ENCODE measurements around the gene HRH1. TPM values are rescaled to one million over a fixed set of nuclear protein-coding genes. Genes with fewer than 3 reads are reported as not detected.

HRH1 gene
- total RNA-seq, 2 donors from 2014 or later: 7.2 to 20.4 TPM

DNA sequence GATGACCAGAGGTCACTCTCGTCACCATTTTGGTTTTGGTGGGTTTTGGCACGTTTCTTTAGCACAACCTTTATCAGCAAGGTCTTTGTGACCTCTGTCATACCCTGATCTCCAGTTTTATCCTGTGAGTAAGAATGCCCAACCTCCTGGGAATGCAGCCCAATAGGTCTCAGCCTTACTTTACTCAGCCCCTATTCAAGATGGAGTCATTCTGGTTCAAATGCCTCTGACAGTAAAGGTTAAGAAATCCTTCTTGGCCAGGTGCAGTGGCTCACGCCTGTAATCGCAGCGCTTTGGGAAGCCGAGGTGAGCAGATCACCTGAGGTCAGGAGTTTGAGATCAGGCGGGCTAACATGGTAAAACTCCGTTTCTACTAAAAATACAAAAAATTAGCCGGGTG lies 114.7 kb downstream of the HRH1 start:
- DNase-seq: no peak
- intact Hi-C loops (cut with DNase I): no loop called here
- no peaks in the 10 kb centered on the region for H3K27me3 ChIP-seq
- H3K9me3 ChIP-seq: no peaks in the 10 kb centered on the region
- H3K4me1 ChIP-seq: peaks cover 5% of the 10 kb centered on the region
- H3K36me3 ChIP-seq: no peaks in the 10 kb centered on the region
- TF ChIP-seq, protein P1, sequence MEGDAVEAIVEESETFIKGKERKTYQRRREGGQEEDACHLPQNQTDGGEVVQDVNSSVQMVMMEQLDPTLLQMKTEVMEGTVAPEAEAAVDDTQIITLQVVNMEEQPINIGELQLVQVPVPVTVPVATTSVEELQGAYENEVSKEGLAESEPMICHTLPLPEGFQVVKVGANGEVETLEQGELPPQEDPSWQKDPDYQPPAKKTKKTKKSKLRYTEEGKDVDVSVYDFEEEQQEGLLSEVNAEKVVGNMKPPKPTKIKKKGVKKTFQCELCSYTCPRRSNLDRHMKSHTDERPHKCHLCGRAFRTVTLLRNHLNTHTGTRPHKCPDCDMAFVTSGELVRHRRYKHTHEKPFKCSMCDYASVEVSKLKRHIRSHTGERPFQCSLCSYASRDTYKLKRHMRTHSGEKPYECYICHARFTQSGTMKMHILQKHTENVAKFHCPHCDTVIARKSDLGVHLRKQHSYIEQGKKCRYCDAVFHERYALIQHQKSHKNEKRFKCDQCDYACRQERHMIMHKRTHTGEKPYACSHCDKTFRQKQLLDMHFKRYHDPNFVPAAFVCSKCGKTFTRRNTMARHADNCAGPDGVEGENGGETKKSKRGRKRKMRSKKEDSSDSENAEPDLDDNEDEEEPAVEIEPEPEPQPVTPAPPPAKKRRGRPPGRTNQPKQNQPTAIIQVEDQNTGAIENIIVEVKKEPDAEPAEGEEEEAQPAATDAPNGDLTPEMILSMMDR (IDR thresholded peaks at IDR 0.05): no peak
- no peak overlapping the region for H3K27ac ChIP-seq
- no peak overlapping the region for H3K4me3 ChIP-seq
- no peak overlapping the region for H3K9ac ChIP-seq (ENCODE audit: low read depth in 2 of 2, low read length in 2 of 2)

DNA sequence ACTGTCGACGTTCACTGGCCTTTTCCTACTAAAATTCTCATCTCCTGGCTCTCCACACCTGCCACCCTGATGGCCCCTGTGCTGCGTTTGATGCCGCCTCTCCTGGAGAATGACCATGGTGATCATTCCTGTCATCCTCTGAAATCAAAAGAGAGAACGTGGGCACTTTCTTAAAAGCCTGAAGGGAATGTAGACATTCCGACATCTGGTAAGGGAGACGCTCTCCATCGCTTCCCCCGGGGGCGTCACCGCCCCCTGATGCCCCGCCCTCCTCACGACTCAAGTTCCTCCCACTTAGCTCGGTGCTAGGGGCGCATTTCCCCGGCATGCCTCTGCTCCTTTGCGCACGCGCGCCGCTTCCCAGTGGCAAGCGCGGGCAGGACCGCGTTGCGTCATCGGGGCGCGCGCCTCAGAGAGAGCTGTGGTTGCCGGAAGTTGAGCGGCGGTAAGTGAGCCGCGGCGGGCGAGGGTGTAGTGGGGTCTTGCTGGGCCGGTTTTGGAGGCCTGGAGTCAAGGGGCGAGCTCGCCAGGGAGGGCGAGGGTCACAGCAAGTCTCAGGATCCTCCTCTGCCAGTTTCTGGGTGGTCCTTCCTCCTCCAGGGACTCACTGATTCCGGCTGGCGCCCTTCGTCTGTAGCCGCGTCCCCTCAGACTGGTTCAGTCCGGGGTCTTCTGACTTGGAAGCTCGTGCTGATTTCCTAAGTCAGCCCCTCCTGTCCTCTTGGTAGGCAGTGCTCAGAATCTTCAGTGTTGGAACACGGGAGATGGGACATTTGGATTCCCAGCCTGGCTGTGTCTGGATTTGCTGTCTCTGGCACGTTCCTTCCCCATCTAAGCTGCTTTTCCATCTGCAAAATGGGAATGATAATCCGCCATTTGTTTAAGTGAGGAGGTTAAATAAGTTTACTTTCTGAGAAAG lies 118.0 kb downstream of the HRH1 start, which contains the start of gene ATG7:
TSS of gene ATG7 (plus strand) at position 412 of the 919 bp plus-strand sequence. CDS start 26,299 bp downstream, outside the sequence.
- DNase-seq: peak; percentile 98
- Histone ChIP-seq H3K27me3 (no peaks in the 10 kb centered on the region), H3K9me3 (no peaks in the 10 kb centered on the region), H3K4me1 (peaks cover 5% of the 10 kb centered on the region), H3K4me3 (peak within 1 kb of the TSS; percentile 87), H3K36me3 (no peaks in the 10 kb centered on the region), H3K27ac (peak within 1 kb of the TSS; percentile 74), H3K9ac (ENCODE audit: low read depth in 2 of 2, low read length in 2 of 2) (peak within 1 kb of the TSS; percentile 94 to 98)
- TF ChIP-seq, protein P1 (IDR thresholded peaks at IDR 0.05): no peak
- intact Hi-C loops (cut with DNase I): no loop called here

DNA sequence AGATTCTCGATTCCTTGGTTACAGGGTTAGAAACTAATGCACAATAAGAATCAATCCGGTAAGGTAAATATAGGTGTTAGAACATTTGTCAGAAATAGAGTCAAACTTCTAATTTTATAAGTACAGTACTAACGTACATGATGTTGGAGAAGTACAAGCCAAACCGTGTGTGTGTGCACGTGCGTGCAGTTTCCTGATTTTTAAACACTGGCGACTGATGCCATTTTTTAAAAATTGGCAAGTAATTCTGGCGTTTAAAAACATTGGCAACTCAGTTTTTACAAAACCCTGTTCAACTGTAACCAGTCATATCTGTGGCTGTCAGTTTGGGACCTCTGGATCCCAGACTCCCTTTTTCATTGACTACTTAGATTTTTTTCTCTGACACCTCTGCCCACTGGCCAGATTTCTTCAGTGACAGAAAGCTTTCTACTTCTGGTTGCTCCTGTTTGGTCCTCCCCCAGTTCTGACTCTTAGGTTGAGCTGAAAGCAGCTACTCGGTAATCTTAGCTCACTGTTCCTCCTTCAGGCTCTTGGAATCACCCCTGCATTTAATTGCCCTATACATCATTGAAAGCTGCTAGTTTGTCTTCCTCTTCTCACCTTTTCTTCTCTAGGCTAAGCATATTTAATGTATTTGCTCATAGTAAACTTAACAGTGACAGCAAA lies 118.7 kb downstream of the HRH1 start:
- no peak for DNase-seq
- H3K27me3 ChIP-seq: no peaks in the 10 kb centered on the region
- peak overlapping the region; percentile 94 to 98 for H3K9ac ChIP-seq (ENCODE audit: low read depth in 2 of 2, low read length in 2 of 2)
- TF ChIP-seq, protein P1 (IDR thresholded peaks at IDR 0.05): no peak
- no peaks in the 10 kb centered on the region for H3K36me3 ChIP-seq
- H3K27ac ChIP-seq: peak overlapping the region; percentile 74
- peak overlapping the region; percentile 87 for H3K4me3 ChIP-seq
- no peaks in the 10 kb centered on the region for H3K9me3 ChIP-seq
- intact Hi-C loops (cut with DNase I): no loop called here
- peaks cover 5% of the 10 kb centered on the region for H3K4me1 ChIP-seq

DNA sequence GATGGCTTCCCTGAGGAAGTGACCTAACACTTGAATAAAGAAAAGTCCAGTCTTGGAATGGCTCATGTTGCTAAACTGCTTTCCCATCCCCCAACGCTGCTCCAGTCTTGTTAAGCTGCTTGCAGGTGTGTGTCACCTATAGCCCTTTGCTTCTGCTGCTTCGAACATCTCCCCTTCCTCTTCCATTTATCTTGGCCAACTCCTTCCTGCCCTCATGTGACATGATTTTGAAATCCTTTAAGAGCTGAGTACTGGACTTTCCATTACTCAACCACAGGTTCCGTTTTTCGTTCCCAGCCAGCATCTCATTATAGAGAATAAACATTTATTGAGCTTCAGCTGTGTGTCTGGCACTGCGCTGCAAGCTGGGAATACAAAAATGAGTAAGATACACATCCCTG lies 119.6 kb downstream of the HRH1 start:
- Histone ChIP-seq H3K4me3 (no peak overlapping the region), H3K27me3 (no peaks in the 10 kb centered on the region), H3K9me3 (no peaks in the 10 kb centered on the region), H3K27ac (peak overlapping the region; percentile 37), H3K36me3 (no peaks in the 10 kb centered on the region), H3K4me1 (peaks cover 5% of the 10 kb centered on the region), H3K9ac (ENCODE audit: low read depth in 2 of 2, low read length in 2 of 2) (peak overlapping the region in 1 of 2 donors; percentile 98)
- TF ChIP-seq, protein P1 (IDR thresholded peaks at IDR 0.05): no peak
- DNase-seq: no peak
- intact Hi-C loops (cut with DNase I): no loop called here

DNA sequence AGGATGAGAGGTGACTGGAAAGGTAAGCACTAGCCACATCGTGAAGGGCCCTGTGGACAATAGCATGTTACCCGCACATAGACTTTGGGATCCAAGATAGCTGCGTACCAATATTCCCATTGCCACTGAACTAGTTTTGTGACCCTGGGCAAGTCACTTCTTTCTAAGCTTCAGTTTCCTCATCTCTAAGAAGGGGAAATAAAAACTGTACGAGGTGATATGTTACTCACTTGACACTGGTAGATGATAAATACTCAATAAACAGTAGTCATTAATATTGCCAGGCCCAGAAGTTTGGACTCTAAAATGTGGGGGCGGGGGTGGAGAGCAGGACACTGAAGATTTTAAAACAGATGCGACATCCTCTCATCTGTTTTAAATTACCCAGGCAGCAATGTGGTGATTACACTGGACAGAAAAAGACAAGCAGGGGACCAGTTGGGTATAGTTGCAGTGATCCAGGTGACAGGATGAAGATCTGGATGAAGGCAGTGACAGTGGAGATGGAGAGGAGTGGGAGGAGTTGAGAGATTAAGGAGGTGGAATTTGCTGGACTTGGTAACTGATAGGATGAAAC lies 120.4 kb downstream of the HRH1 start:
- TF ChIP-seq, protein P1 (IDR thresholded peaks at IDR 0.05): no peak
- Histone ChIP-seq H3K9ac (ENCODE audit: low read depth in 2 of 2, low read length in 2 of 2) (no peak overlapping the region), H3K27me3 (no peaks in the 10 kb centered on the region), H3K9me3 (no peaks in the 10 kb centered on the region), H3K27ac (peak overlapping the region; percentile 33), H3K4me1 (peaks cover 5% of the 10 kb centered on the region), H3K36me3 (no peaks in the 10 kb centered on the region), H3K4me3 (no peak overlapping the region)
- intact Hi-C loops (cut with DNase I): no loop called here
- no peak for DNase-seq
